ENCODE results near the gene GLP1R.

Gene GLP1R

DNA sequence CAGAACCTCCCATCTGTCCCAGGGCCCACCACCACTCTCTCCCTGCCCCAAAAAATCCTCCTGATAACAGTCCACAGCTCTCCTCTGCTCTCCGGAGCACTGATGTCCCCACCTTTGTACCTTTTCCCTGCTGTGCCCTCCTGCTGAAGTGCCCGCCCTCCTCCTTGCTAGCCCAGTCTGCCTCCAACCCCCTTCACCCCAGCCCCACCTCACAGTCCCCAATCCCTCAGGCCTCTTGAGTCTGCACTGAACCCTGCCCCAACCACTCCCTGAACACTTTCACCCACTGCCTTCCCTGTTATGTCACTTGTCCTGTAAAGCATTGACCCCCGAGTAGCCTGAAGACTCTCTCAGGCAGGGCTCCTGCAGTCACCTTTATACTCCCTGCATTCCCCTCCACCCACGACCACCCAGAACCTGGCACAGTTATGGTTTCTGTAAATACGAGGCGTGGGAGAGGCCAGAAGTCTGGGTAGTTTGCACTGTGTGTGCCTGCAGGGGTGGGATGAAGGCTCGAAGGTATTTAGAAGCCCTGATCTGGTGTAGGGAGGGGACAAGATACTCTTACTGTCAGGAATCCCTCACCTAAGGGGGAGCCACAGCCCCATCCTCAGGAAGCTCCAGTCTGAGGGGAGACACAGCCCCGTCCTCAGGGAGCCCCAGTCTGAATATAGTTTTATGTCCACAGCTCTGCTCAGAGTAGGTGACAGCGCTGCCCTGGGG, 5.4 kb downstream of the GLP1R start:
- Mint-ChIP-seq H3K4me1 (ENCODE audit: low read depth) (peaks cover 41% of the 10 kb centered on the region), H3K4me3 (no peak overlapping the region), H3K9me3 (no peaks in the 10 kb centered on the region), H3K27me3 (peaks cover 21% of the 10 kb centered on the region), H3K36me3 (ENCODE audit: low read depth) (peaks cover 3% of the 10 kb centered on the region), H3K27ac (no peak overlapping the region)

DNA sequence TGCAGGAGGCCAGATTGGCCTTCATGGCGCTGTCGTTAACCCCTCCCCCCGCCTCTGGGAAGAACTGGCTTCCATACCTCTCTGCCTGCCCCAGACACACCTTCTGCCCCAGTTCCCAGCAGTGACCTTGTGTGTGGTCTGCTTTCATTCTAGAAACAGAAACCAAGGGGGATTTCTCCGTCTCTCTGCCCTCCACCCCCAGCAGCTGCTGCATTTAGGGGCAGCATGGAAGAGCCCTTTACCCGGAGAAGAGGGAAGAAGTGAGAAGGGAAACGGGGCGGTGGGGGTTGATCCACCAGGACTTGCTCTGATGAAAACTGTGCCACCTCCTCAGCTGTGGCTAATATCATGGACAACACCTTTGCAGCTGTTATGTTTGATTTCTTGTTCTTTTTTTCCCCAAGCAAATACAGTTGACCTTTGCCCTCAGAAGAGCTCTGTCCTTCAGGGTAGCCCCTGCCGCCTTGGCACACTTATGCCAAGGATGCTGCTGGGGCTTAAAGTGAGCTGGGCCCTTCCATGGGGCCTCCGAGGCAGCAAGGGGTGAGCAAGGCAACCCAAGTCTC, 6.1 kb downstream of the GLP1R start:
- no peaks in the 10 kb centered on the region for H3K9me3 Mint-ChIP-seq
- H3K27ac Mint-ChIP-seq, result no peak overlapping the region
- H3K27me3 Mint-ChIP-seq, result peaks cover 15% of the 10 kb centered on the region
- H3K4me1 Mint-ChIP-seq (ENCODE audit: low read depth), result peaks cover 34% of the 10 kb centered on the region
- H3K36me3 Mint-ChIP-seq (ENCODE audit: low read depth), result peaks cover 3% of the 10 kb centered on the region
- H3K4me3 Mint-ChIP-seq, result no peak overlapping the region

- H3K27me3 Mint-ChIP-seq, result peaks cover 11% of the 10 kb centered on the region
- H3K27ac Mint-ChIP-seq, result no peak overlapping the region
- peaks cover 3% of the 10 kb centered on the region for H3K36me3 Mint-ChIP-seq (ENCODE audit: low read depth)
- peaks cover 24% of the 10 kb centered on the region for H3K4me1 Mint-ChIP-seq (ENCODE audit: low read depth)
- no peak overlapping the region for H3K4me3 Mint-ChIP-seq
- H3K9me3 Mint-ChIP-seq, result no peaks in the 10 kb centered on the region
These were observed 7.1 kb downstream of the GLP1R start for GRCh38 chr6:39055661-39056060.

DNA sequence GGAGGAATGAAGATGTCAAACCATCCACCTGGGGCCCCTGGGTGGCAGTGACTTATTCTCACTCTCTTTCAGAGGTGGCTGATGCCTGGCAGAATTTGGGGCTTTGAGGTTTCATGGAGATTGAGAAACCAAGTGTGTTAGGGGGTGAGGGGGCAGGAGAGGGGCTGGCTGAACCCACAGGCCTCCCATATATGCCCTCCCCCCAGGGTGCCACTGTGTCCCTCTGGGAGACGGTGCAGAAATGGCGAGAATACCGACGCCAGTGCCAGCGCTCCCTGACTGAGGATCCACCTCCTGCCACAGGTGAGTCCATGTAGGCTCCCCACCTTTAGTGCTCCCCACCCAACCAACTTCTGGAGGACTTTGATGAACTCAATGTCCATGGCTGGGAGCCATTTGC, 7.6 kb downstream of the GLP1R start:
- H3K4me1 Mint-ChIP-seq (ENCODE audit: low read depth), result peaks cover 19% of the 10 kb centered on the region
- peaks cover 3% of the 10 kb centered on the region for H3K36me3 Mint-ChIP-seq (ENCODE audit: low read depth)
- no peak overlapping the region for H3K27ac Mint-ChIP-seq
- H3K4me3 Mint-ChIP-seq, result no peak overlapping the region
- no peaks in the 10 kb centered on the region for H3K9me3 Mint-ChIP-seq
- H3K27me3 Mint-ChIP-seq, result peaks cover 15% of the 10 kb centered on the region

GRCh38 chr6:39056681-39057080, 8.1 kb downstream of the GLP1R start:
- peaks cover 14% of the 10 kb centered on the region for H3K4me1 Mint-ChIP-seq (ENCODE audit: low read depth)
- peaks cover 3% of the 10 kb centered on the region for H3K36me3 Mint-ChIP-seq (ENCODE audit: low read depth)
- H3K27me3 Mint-ChIP-seq, result peaks cover 14% of the 10 kb centered on the region
- H3K4me3 Mint-ChIP-seq, result no peak overlapping the region
- H3K27ac Mint-ChIP-seq, result no peak overlapping the region
- no peaks in the 10 kb centered on the region for H3K9me3 Mint-ChIP-seq

- Mint-ChIP-seq H3K4me3 (no peak overlapping the region), H3K4me1 (ENCODE audit: low read depth) (peaks cover 6% of the 10 kb centered on the region), H3K27me3 (peaks cover 10% of the 10 kb centered on the region), H3K27ac (no peak overlapping the region), H3K36me3 (ENCODE audit: low read depth) (peaks cover 3% of the 10 kb centered on the region), H3K9me3 (no peaks in the 10 kb centered on the region)
These were observed 8.9 kb downstream of the GLP1R start for GRCh38 chr6:39057251-39058155.

DNA sequence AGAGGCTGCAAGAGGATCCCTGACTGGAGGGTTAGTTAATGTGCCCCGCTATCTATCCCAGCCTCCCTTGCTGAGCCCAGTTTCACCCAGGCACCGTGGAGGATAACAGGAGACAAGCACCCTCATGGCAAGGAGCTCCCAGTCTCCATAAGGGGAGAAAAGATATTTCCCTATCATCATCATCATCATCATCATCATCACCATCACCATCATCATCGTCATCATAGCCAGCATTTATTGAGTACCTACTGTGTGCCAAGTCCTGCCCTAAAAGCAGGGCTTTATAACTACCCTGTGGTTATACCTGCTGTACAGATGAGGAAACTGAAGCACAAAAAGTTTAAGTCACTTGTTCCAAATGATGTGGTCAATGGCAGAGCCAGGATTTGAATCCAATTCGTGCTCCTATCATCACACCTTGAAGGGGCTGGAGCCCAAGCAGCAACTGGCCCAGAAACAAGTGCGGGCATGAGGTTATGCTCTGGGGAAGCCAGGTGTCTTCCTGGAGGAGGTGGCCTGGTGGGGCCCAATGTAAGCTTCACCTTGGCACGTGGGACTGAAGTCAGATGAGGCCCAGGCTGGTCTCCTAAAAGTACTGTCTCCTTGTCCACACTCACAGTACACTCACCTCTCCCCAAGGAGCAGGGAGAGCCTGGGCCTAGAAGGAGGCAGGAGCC, 10.0 kb downstream of the GLP1R start:
- no peaks in the 10 kb centered on the region for H3K9me3 Mint-ChIP-seq
- H3K27me3 Mint-ChIP-seq, result peaks cover 6% of the 10 kb centered on the region

GRCh38 chr6:39059496-39060310, 11.1 kb downstream of the GLP1R start:
- H3K27ac Mint-ChIP-seq, result no peak overlapping the region
- no peaks in the 10 kb centered on the region for H3K9me3 Mint-ChIP-seq
- H3K27me3 Mint-ChIP-seq, result peaks cover 6% of the 10 kb centered on the region
- no peak overlapping the region for H3K4me3 Mint-ChIP-seq
- no peaks in the 10 kb centered on the region for H3K4me1 Mint-ChIP-seq (ENCODE audit: low read depth)
- H3K36me3 Mint-ChIP-seq (ENCODE audit: low read depth), result peaks cover 3% of the 10 kb centered on the region

More for the DNA sequence above, 10.0 kb downstream of the GLP1R start:
- Mint-ChIP-seq H3K27ac (no peak overlapping the region), H3K4me1 (ENCODE audit: low read depth) (no peaks in the 10 kb centered on the region), H3K36me3 (ENCODE audit: low read depth) (peaks cover 3% of the 10 kb centered on the region), H3K4me3 (no peak overlapping the region)

GRCh38 chr6:39060467-39061160, 12.0 kb downstream of the GLP1R start:
- Mint-ChIP-seq H3K36me3 (ENCODE audit: low read depth) (peaks cover 3% of the 10 kb centered on the region), H3K9me3 (no peaks in the 10 kb centered on the region), H3K27ac (no peak overlapping the region), H3K4me3 (no peak overlapping the region), H3K27me3 (peaks cover 6% of the 10 kb centered on the region), H3K4me1 (ENCODE audit: low read depth) (no peaks in the 10 kb centered on the region)

DNA sequence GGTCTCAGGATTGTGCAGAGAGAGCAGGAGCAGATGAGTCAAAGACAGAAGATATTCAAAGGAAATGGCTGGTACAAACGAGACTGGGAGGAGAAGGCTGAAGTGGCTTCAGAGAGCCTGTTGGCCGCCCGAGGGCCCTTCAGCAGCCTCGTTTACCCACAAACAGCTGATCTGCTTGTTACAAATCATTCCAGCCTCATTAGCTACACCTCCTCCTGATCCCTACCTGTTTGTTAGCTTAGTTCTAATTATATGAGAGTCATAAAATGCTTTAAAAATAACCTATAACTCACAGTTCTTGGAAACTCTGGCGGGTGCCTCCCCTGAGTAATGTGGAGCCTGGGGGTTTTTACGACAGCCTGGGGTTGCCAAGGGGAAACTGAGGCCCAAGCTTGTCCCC, 12.6 kb downstream of the GLP1R start:
- H3K4me1 Mint-ChIP-seq (ENCODE audit: low read depth), result no peaks in the 10 kb centered on the region
- peaks cover 6% of the 10 kb centered on the region for H3K27me3 Mint-ChIP-seq
- H3K36me3 Mint-ChIP-seq (ENCODE audit: low read depth), result peaks cover 3% of the 10 kb centered on the region
- H3K27ac Mint-ChIP-seq, result no peak overlapping the region
- H3K4me3 Mint-ChIP-seq, result no peak overlapping the region
- H3K9me3 Mint-ChIP-seq, result no peaks in the 10 kb centered on the region

DNA sequence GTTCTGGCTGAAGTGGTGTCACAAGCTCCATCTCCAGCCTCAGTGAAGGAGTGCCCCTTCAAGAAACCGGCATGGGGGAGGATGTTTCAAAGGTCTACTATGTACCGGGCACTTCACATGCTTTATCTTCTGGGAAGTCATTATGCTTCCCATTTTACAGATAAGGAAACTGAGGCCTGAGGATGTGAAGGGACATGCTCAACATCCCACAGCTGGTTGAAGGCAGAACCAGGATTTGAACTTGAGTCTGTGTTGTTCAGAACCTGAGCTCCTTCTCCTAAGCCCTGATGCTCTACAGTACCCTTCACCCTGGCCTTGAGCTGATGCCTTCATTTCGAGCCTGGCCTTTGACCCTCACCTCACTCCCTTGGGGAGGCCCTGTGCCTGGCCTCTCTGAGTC, 13.0 kb downstream of the GLP1R start:
- Mint-ChIP-seq H3K4me1 (ENCODE audit: low read depth) (no peaks in the 10 kb centered on the region), H3K27ac (no peak overlapping the region), H3K4me3 (no peak overlapping the region), H3K27me3 (peaks cover 6% of the 10 kb centered on the region), H3K36me3 (ENCODE audit: low read depth) (peaks cover 2% of the 10 kb centered on the region), H3K9me3 (no peaks in the 10 kb centered on the region)

DNA sequence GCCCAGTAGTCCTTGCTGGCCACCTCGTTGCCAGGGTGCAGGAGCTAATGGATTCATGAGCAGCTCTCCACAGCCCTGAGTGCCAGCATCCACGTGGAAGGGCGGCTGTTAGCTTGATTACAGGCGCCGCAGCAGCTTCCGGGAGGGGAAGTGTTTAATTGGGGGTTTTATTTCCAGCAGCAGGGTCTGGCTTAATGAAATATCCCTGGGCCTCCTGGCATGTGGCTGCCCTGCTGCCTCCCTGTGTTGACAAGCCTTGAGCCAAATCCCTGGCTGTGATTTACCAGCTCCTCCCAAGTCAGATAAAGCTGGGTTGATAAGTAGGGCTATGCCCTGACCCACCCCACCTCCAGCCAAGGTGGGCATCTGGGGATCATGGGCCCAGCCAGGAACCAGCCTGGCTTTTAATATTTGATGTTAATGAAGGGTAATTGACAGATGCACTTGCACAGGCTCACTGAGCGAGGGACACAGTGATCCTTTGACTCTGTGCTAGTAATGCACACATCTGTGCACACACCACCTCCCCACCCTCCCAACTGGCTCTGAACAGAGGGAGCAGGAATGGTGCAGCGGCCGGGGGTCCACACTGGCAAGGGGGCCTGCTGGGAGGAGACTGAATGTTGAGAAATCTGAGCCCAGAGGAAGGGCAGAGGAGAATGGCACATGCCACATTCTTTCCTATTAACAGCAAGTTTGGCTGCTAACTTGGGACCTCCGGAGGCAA, 13.6 kb downstream of the GLP1R start:
- H3K36me3 Mint-ChIP-seq (ENCODE audit: low read depth), result no peaks in the 10 kb centered on the region
- H3K4me1 Mint-ChIP-seq (ENCODE audit: low read depth), result no peaks in the 10 kb centered on the region
- H3K4me3 Mint-ChIP-seq, result no peak overlapping the region
- no peaks in the 10 kb centered on the region for H3K9me3 Mint-ChIP-seq
- no peak overlapping the region for H3K27ac Mint-ChIP-seq
- H3K27me3 Mint-ChIP-seq, result peaks cover 6% of the 10 kb centered on the region

- H3K4me1 Mint-ChIP-seq (ENCODE audit: low read depth), result no peaks in the 10 kb centered on the region
- H3K36me3 Mint-ChIP-seq (ENCODE audit: low read depth), result no peaks in the 10 kb centered on the region
- no peaks in the 10 kb centered on the region for H3K9me3 Mint-ChIP-seq
- peaks cover 6% of the 10 kb centered on the region for H3K27me3 Mint-ChIP-seq
- no peak overlapping the region for H3K4me3 Mint-ChIP-seq
- H3K27ac Mint-ChIP-seq, result no peak overlapping the region
These were observed 14.9 kb downstream of the GLP1R start for GRCh38 chr6:39063526-39063925.
